SH-SY5Y (cell line): ENCODE measurements around the gene RNASE9.

Experiments
- GATA2 ChIP-seq: IDR thresholded peaks from 2 replicates; pipeline ENCODE4 v1.6.1; 2011; ENCODE audit warnings: mild to moderate bottlenecking, low read depth, low read length
- GATA3 ChIP-seq: IDR thresholded peaks from 2 replicates; pipeline ENCODE4 v1.6.1; 2011; ENCODE audit warnings: low read depth, mild to moderate bottlenecking, low read length, moderate library complexity

DNA sequence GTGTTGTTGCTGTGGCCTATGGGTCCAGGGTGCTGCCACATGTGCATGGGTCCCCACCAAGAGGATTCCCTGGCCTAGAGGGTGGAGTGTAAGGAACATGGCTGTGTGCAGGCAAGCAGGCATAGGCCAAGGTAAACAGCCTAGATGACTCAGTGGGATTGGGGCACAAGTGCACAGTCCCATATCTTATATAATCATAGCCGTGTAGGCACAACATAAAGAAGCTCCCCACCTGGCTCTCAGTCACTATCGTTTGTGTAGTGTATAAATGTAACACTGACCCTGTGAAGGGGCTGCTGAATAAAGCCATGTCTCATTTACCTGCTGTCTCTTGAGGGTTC is 46.0 kb upstream of the RNASE9 start:
- TF ChIP-seq GATA2 = no peak
- TF ChIP-seq GATA3 = no peak
